ENCODE results near the gene ADD2.

ADD2 gene

DNA sequence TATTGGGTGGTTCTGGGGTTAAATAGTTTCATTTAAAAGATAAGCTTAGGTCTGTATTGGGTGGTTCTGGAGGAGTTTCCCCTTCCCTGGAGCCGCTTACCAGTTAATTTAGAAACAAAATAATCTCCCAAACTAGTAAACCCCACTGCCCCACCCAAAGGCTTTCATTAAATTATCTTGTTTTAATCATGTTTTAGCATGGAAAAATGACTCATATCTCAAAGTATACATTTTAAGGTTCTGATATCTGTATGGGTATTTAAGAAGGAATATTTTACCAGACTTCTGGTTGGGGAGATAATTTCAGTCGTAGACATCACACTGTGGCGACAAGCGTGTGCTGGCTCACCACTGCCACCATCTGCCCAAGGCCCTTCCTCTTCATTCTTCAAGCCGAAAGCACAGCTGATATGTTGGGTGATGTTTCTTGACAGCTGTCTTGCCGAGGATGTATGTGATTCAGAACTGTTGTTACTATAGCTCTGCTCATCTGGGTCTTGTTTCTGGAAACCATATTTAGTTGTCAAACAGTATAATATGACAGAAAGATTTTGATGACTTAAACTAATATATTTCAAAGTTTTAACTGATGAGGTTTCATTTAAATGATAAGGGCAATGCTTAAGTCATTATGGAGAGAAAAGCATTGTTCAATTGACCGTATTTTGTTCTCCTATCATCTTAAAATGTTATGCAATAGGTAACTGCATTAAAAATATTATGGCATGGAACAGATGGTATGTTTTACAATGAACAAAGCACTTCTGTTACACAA is 17.3 kb upstream of the ADD2 start:
- peak; percentile 30 for DNase-seq (ENCODE audit: low spot score)

GRCh38 chr2:70784320-70784719 is 16.3 kb upstream of the ADD2 start:
- DNase-seq (ENCODE audit: low spot score) = no peak

DNA sequence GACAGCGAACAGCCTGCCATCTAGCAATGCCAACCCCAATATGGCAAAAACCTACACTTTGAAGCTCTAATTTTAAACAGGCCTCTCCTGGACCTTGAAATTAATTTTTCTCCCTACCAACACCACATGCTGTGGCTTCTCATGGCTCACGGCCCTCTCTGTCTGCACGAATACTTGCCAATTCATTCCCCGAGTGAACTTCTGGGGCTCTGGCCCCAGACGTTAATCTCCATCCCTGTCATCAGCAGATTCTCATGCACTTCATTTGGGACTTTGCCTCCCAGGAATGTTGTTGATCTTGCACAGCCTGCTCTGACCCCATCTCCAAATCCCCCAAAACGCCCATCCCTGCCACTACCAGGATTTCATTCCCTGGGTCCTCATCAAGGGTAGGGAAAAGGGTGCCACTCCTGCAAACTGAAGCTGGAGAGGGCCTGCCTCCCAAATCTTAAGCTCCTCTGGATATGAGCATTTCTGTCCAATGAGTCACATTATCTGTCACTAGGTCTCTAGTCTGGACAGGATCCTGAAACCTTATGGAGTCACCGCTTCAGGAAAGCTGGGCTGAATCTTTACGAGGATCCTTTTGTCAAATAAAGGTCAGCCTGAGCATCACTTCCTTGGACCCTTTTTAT is 12.0 kb upstream of the ADD2 start:
- no peak for DNase-seq (ENCODE audit: low spot score)

DNA sequence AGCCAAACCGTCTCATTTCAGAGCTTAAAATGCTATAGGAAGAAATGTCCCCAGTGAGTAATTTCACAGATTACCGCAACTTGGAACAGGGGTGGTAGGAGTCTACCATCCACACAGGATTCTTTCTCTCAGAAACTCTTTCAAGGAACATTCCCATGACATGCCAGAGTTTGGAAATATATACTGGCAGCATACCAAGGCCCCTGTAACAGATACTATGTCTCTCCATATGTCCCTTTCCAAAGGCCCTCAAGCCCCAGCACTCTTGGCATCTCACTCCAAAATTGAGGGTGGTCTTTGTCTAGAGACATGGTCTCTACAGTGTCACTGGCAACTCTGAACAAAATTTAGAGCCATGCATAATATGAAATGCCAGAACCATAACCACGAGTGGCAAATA is 11.5 kb upstream of the ADD2 start:
- DNase-seq (ENCODE audit: low spot score) = no peak

- no peak for DNase-seq (ENCODE audit: low spot score)
These were observed 10.7 kb upstream of the ADD2 start for GRCh38 chr2:70778676-70779075.

GRCh38 chr2:70777450-70777849 is 9.4 kb upstream of the ADD2 start:
- no peak for DNase-seq (ENCODE audit: low spot score)

- no peak for DNase-seq (ENCODE audit: low spot score)
These were observed 8.3 kb upstream of the ADD2 start for GRCh38 chr2:70776266-70776665.

GRCh38 chr2:70775141-70775540 is 7.1 kb upstream of the ADD2 start:
- DNase-seq (ENCODE audit: low spot score) = no peak

DNA sequence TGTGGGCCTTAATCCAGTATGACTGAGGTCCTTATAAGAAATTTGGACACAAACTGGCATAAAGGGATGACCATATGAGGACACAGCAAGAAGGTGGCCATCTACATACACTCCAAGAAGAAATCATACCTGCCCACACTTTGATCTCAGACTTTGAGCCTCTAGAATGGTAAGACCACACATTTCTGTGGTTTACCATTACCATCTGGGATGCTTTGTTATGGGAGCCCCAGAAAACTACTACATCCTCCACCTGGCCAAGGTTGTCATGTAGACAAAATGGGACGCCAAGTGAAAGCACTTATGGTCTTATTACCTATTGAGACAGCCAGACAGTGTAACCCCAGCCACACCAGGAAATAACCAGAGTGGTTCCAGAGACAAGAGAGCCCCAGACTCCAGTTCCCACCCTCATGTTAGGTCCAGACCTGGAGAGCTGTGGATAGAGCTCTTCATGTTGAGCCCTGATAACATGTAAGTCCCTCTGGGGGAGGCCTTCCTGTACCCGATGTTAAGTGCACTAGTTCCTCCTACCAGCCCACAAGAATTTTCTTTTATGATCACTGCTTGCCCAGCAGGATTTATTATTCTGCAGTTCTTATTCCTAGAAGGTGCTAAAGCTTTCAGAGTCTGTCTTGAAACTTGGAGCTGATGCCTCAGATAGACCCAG is 4.6 kb upstream of the ADD2 start:
- no peak for DNase-seq (ENCODE audit: low spot score)

- DNase-seq (ENCODE audit: low spot score) = no peak
These were observed 3.4 kb upstream of the ADD2 start for GRCh38 chr2:70771446-70771845.

- DNase-seq (ENCODE audit: low spot score) = no peak
These were observed 1.4 kb upstream of the ADD2 start for GRCh38 chr2:70769450-70769849.

DNA sequence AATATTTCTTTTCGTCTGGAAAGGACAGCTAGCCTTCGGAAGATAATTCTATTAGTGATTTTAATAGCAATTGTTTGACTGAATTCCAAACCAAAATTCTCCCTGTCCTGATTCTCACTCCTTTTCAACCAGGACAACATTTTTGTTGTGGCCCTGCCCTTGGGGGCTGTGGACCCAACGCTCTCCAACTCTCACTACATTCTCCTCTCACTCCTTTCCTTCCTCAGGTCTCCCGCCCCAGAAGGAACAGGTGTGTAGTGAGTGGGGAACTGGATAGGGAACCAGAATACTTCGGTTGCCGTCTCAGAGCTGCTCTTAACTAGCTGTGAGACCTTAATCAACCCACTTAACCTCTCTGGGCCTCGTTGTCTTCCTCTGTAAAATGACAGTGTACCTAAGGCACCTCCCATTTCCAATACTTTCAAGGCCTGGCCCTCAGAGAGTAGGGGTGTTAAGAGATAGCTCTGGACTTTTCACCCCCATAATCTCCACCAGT is 638 bp upstream of the ADD2 start:
- DNase-seq (ENCODE audit: low spot score) = no peak

DNA sequence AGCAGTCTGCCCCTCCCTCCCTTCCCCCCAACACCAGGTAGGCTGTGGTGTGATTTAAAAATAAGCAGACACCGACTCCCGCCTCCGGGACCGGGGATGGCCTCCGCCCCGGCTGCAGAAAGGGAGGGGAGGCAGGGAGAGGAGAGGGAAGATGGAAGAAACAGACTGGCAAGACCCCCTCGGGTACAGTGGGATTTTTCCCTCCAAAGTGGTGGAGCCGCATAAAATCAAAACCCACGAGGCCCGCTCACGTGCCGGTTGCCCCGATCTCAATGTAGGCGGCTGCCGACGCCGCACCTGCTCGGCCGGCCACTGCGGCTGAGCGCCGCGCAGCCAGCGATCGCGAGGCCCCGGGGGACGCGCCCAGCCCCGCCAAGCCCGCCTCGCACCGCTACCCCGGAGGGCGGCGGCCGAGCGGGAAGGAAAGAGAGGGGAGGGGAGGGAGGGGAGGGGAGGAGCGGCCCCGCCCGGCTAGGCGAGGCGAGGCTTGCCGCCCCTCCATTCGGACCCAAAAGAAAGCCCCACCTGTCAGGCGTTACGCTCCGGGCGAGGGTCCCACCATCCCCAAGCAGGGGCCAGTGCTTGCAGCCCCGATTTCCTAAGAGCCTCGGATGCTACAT is 811 bp downstream of the ADD2 start:
- DNase-seq (ENCODE audit: low spot score) = no peak

DNA sequence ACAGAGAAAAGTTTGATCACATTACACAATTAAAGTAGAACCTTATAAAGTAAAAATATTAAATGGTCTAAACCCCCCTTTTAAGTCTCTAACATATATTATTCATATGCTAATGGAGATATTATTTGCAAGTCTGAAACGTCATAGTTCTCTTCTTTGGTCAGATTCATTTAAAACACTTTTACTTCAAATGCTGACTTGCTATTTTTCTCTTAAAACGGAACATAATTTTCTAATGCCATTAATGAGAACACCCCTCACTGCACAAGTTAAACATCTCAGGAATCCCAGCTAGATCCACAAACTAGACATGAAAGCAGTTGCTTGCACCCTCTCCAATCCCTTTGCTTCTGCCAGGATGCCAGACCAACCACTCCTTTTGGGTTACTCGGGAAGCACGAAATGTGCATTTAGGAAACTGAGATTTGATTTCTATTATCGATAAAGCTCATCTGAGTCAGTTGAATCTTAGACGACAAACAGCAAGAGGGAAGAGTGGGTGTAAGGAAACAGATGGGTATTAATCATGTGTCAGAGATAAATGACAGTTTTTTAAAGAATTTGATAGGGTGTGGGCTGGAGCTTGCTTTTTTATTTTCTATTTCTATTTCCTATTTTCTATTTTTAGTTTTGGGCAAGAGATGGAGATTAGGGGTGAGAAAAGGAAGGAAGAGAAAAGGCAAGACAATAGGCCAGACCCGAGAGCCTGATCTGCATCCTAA is 1.5 kb downstream of the ADD2 start:
- DNase-seq (ENCODE audit: low spot score) = no peak

DNA sequence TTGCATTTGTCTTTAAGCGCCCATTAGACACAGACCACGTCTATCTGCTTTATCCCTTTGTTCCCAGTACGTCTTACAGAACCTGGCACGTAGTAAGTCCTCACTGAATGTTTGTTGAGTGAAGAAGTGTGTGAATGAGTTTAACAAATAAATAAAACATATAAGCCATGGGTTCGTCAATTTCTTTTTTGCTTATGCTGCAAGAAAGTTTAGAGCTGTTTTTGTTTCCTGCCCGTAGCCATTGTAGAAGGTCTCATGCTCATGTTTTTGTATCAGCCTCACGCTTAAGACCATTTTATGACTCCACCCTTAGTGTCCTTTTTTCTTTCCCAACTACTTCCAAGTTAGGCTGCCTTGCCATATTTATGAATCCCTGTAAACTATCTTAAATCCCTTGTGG is 2.5 kb downstream of the ADD2 start:
- no peak for DNase-seq (ENCODE audit: low spot score)

GRCh38 chr2:70759446-70759845 is 8.6 kb downstream of the ADD2 start:
- no peak for DNase-seq (ENCODE audit: low spot score)

- no peak for DNase-seq (ENCODE audit: low spot score)
These were observed 10.0 kb downstream of the ADD2 start for GRCh38 chr2:70757966-70758365.

GRCh38 chr2:70757360-70757759 is 10.6 kb downstream of the ADD2 start:
- no peak for DNase-seq (ENCODE audit: low spot score)

DNA sequence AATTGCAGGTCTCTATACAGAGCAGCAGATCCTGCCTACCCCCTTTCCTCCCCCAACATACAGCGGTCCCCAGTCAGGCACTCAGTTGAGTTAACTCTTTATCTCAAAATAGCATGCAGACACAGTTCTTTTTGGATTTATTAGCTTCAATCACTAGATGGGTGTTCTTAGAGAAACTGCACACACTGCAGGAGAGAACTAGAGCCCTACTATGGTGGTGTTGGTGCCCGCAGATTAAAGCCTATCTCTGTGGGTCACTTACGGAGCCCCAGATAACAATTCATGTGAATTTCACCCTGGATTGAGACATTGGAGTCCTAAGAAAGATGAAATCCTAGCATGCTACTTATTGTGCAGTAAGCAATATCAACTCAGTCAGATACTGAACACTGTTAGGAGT is 11.9 kb downstream of the ADD2 start:
- no peak for DNase-seq (ENCODE audit: low spot score)

DNA sequence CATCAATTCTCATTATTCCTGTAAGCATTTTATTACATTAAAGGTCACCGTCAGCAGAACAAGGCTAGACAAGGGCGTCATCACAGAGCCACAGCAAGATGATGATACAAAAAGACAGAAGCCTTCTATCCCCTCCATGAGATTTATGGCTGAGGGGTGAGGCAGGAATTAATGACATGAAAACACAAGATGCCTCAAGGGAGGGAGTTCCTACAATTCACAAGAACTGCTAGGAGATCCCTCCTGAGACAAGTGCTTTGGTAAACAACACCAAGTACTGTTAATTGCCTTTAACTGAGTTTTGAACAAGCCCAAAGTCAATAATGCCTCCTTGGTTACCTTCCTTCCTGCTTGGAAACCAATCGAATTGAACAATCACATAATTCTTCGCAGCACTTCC is 14.1 kb downstream of the ADD2 start:
- no peak for DNase-seq (ENCODE audit: low spot score)

GRCh38 chr2:70753031-70753430 is 15.0 kb downstream of the ADD2 start:
- DNase-seq (ENCODE audit: low spot score) = no peak

- no peak for DNase-seq (ENCODE audit: low spot score)
These were observed 15.6 kb downstream of the ADD2 start for GRCh38 chr2:70752396-70752795.

All from LoVo (cell line).